HepG2 (cell line): ENCODE measurements around the gene SLC15A3. TPM values are rescaled to one million over a fixed set of nuclear protein-coding genes. Genes with fewer than 3 reads are reported as not detected.
A peak's percentile ranks its signal among the peaks of the same experiment; 100 is the strongest.

Experiments used
- BORCS8-MEF2B ChIP-seq: sonication (generic); formaldehyde crosslinking; IDR thresholded peaks from 2 replicates; pipeline ENCODE4 v1.8.0; 2022; ENCODE audit warnings: mild to moderate bottlenecking, missing genetic modification reagents
- MED1 ChIP-seq: sonication (generic); formaldehyde crosslinking; IDR thresholded peaks from 2 replicates; pipeline ENCODE4 v1.4.0; 2020; ENCODE audit warnings: missing genetic modification reagents
- SNAI1 ChIP-seq: sonication (generic); formaldehyde crosslinking; IDR thresholded peaks from 2 replicates; pipeline ENCODE4 v1.5.0; 2020; ENCODE audit warnings: mild to moderate bottlenecking, missing genetic modification reagents, borderline replicate concordance
- XRCC5 ChIP-seq: fragments of 200-400 bp; formaldehyde crosslinking; optimal IDR thresholded peaks from 2 replicates; pipeline ENCODE3; 2017; ENCODE audit warnings: mild to moderate bottlenecking, low read length
- ZFP82 ChIP-seq: sonication (generic); formaldehyde crosslinking; IDR thresholded peaks from 2 replicates; pipeline ENCODE4 v1.5.1; 2020; ENCODE audit warnings: mild to moderate bottlenecking, missing genetic modification reagents, borderline replicate concordance
- ZNF614 ChIP-seq: IDR thresholded peaks from 2 replicates; pipeline ENCODE4 v1.6.1; 2018; ENCODE audit warnings: missing biosample characterization, missing genetic modification reagents, inconsistent platforms, borderline replicate concordance
- ZNF780A ChIP-seq: sonication (generic); formaldehyde crosslinking; IDR thresholded peaks from 2 replicates; pipeline ENCODE4 v1.8.0; 2022; ENCODE audit warnings: mild to moderate bottlenecking, missing genetic modification reagents, moderate library complexity
- polyA plus RNA-seq, 8 experiments: library from polyadenylated mRNA; depleted of rRNA in 3 of 8; stranded (reverse) in 7 of 8; unstranded in 1 of 8; fragments of >200 nt; fragmentation: Illumina TruSeq in 4 of 8; extraction: Trizol in 4 of 8; gene quantifications; 2 replicates each; pipeline versions ENCODE4 v1.2.1 to v1.2.3, GENCODE V29; 2011 to 2016; ENCODE audit warnings: low read depth in 4 of 8, missing spikeins in 1 of 8, mixed read lengths in 1 of 8; ENCODE audit not compliant: insufficient read depth in 1 of 8
- total RNA-seq, 5 experiments: library from RNA; depleted of rRNA; stranded (reverse); fragments of >200 nt; fragmentation: Illumina TruSeq; extraction: Trizol; gene quantifications; 2 replicates each; pipeline ENCODE4 v1.2.3, GENCODE V29; 2016; ENCODE audit warnings: low read depth in 1 of 5
- TF ChIP-seq, protein P1 (sequence below): sonication (generic); formaldehyde crosslinking; IDR thresholded peaks from 2 replicates; pipeline ENCODE4 v1.4.0; 2020; ENCODE audit warnings: missing genetic modification reagents, borderline replicate concordance
- TF ChIP-seq, protein P2 (sequence below), 2 experiments: fragments of 450-650 bp in 1 of 2; sonication (generic) in 1 of 2; formaldehyde crosslinking in 1 of 2; IDR thresholded peaks; 2 replicates each; pipeline versions ENCODE4 v1.6.1 to v1.8.0; 2016 to 2022; ENCODE audit warnings: antibody characterized with exemption in 1 of 2, mild to moderate bottlenecking in 1 of 2, missing genetic modification reagents in 1 of 2
- TF ChIP-seq, protein P3 (sequence below): sonication (generic); formaldehyde crosslinking; IDR thresholded peaks from 2 replicates; pipeline ENCODE4 v1.4.0; 2020; ENCODE audit warnings: missing genetic modification reagents

Gene SLC15A3
- total and polyA plus RNA-seq, 2 of the 13 experiments (the other 11 are each of a cell fraction or from before 2014, with no cell fraction given) = 0.45 to 0.77 TPM

DNA sequence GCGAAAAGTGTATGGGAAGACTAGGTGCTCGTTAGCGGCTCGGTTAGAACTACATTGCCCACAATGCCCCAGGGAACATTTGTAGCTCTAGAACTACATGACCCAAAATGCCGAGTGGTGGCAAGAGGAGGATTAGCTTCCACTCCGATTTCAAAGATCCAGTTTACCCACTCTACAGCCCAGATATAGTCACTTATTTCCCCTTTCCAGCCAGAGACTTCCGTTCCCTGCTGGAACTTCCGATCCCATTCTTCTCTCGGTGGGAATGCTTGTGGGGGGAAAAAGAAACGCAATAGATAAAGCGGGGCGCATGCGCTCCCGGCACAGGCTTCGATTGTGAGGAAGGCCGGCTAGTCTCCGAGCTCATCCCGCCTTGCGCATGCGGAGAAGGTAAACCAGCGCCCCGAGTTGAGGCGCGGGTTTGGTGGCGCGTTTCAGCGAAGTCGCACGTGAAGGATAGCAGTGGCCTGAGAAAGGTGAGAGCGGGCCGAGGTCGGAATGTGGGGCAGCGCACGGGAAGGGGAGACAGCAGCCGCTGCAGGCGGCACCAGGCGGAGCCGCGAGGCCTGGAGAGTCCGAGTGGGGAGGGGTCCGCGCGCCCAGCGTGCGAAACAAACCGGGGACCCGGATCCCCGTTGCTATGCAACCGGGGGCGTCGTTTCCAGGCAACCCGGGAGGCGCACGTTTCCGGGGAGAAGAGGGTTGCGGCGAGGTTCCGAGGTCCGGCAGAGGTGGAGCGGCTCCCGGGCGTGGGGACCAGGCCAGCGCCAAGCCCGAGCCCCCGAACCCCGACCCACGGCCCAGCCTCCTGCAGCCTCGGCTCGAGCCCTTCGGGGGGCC lies 38.0 kb downstream of the SLC15A3 start, which contains the start of gene TMEM109 (continued):
- TF ChIP-seq ZNF614 (CRISPR knock-in tag) (no peak), MED1 (CRISPR knock-in tag) (no peak), ZNF780A (CRISPR knock-in tag) (no peak), BORCS8-MEF2B (CRISPR knock-in tag) (no peak), XRCC5 (no peak), ZFP82 (CRISPR knock-in tag) (no peak), SNAI1 (CRISPR knock-in tag) (no peak)
- TF ChIP-seq, protein P1, sequence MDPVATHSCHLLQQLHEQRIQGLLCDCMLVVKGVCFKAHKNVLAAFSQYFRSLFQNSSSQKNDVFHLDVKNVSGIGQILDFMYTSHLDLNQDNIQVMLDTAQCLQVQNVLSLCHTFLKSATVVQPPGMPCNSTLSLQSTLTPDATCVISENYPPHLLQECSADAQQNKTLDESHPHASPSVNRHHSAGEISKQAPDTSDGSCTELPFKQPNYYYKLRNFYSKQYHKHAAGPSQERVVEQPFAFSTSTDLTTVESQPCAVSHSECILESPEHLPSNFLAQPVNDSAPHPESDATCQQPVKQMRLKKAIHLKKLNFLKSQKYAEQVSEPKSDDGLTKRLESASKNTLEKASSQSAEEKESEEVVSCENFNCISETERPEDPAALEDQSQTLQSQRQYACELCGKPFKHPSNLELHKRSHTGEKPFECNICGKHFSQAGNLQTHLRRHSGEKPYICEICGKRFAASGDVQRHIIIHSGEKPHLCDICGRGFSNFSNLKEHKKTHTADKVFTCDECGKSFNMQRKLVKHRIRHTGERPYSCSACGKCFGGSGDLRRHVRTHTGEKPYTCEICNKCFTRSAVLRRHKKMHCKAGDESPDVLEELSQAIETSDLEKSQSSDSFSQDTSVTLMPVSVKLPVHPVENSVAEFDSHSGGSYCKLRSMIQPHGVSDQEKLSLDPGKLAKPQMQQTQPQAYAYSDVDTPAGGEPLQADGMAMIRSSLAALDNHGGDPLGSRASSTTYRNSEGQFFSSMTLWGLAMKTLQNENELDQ (CRISPR knock-in tag) = no peak
- TF ChIP-seq, protein P2, sequence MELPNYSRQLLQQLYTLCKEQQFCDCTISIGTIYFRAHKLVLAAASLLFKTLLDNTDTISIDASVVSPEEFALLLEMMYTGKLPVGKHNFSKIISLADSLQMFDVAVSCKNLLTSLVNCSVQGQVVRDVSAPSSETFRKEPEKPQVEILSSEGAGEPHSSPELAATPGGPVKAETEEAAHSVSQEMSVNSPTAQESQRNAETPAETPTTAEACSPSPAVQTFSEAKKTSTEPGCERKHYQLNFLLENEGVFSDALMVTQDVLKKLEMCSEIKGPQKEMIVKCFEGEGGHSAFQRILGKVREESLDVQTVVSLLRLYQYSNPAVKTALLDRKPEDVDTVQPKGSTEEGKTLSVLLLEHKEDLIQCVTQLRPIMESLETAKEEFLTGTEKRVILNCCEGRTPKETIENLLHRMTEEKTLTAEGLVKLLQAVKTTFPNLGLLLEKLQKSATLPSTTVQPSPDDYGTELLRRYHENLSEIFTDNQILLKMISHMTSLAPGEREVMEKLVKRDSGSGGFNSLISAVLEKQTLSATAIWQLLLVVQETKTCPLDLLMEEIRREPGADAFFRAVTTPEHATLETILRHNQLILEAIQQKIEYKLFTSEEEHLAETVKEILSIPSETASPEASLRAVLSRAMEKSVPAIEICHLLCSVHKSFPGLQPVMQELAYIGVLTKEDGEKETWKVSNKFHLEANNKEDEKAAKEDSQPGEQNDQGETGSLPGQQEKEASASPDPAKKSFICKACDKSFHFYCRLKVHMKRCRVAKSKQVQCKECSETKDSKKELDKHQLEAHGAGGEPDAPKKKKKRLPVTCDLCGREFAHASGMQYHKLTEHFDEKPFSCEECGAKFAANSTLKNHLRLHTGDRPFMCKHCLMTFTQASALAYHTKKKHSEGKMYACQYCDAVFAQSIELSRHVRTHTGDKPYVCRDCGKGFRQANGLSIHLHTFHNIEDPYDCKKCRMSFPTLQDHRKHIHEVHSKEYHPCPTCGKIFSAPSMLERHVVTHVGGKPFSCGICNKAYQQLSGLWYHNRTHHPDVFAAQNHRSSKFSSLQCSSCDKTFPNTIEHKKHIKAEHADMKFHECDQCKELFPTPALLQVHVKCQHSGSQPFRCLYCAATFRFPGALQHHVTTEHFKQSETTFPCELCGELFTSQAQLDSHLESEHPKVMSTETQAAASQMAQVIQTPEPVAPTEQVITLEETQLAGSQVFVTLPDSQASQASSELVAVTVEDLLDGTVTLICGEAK (IDR thresholded peaks at IDR 0.05) = no peak
- TF ChIP-seq, protein P2 (CRISPR knock-in tag; IDR thresholded peaks at IDR 0.05) = peak; percentile 82; the same call in 1 of the 2 replicates
- TF ChIP-seq, protein P3, sequence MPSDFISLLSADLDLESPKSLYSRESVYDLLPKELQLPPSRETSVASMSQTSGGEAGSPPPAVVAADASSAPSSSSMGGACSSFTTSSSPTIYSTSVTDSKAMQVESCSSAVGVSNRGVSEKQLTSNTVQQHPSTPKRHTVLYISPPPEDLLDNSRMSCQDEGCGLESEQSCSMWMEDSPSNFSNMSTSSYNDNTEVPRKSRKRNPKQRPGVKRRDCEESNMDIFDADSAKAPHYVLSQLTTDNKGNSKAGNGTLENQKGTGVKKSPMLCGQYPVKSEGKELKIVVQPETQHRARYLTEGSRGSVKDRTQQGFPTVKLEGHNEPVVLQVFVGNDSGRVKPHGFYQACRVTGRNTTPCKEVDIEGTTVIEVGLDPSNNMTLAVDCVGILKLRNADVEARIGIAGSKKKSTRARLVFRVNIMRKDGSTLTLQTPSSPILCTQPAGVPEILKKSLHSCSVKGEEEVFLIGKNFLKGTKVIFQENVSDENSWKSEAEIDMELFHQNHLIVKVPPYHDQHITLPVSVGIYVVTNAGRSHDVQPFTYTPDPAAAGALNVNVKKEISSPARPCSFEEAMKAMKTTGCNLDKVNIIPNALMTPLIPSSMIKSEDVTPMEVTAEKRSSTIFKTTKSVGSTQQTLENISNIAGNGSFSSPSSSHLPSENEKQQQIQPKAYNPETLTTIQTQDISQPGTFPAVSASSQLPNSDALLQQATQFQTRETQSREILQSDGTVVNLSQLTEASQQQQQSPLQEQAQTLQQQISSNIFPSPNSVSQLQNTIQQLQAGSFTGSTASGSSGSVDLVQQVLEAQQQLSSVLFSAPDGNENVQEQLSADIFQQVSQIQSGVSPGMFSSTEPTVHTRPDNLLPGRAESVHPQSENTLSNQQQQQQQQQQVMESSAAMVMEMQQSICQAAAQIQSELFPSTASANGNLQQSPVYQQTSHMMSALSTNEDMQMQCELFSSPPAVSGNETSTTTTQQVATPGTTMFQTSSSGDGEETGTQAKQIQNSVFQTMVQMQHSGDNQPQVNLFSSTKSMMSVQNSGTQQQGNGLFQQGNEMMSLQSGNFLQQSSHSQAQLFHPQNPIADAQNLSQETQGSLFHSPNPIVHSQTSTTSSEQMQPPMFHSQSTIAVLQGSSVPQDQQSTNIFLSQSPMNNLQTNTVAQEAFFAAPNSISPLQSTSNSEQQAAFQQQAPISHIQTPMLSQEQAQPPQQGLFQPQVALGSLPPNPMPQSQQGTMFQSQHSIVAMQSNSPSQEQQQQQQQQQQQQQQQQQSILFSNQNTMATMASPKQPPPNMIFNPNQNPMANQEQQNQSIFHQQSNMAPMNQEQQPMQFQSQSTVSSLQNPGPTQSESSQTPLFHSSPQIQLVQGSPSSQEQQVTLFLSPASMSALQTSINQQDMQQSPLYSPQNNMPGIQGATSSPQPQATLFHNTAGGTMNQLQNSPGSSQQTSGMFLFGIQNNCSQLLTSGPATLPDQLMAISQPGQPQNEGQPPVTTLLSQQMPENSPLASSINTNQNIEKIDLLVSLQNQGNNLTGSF (CRISPR knock-in tag) = peak; percentile 54; the same call in 1 of the 2 replicates
